Astrocyte (in vitro differentiated cells and primary cell): ENCODE measurements around the gene SLC36A2. TPM values are rescaled to one million over a fixed set of nuclear protein-coding genes. Genes with fewer than 3 reads are reported as not detected.
"Not testable (repeated sequence)": the region's sequence is repeated elsewhere in the genome, so short reads cannot be mapped to it uniquely, and the experiment has no call there.

Experiments
- DNase-seq: peaks from one replicate; pipeline ENCODE4 v3.0.0-alpha.2; 2010; ENCODE audit warnings: low read depth
- FAIRE-seq: peaks from 2 replicates; lab custom pipeline; 2011; peaks lifted over from hg19 to GRCh38; lab: Jason Lieb, UNC
- H2AFZ ChIP-seq: 2 replicates; pipeline ENCODE4 v1.6.0; 2012; ENCODE audit warnings: low read depth, low read length, inconsistent platforms
- H3K27ac ChIP-seq: 2 replicates; pipeline ENCODE4 v1.5.1; 2011; ENCODE audit warnings: low read depth, low read length, inconsistent platforms
- H3K27me3 ChIP-seq: 2 replicates; pipeline ENCODE4 v1.6.0; 2011; ENCODE audit warnings: low read length, inconsistent platforms; ENCODE audit not compliant: insufficient read depth
- H3K36me3 ChIP-seq: 2 replicates; pipeline ENCODE4 v1.5.1; 2011; ENCODE audit warnings: low read length, inconsistent platforms; ENCODE audit not compliant: insufficient read depth
- H3K4me1 ChIP-seq: 2 replicates; pipeline ENCODE4 v1.5.1; 2011; ENCODE audit warnings: low read length, inconsistent platforms; ENCODE audit not compliant: insufficient read depth
- H3K4me2 ChIP-seq: 2 replicates; pipeline ENCODE4 v1.6.0; 2012; ENCODE audit warnings: low read length, inconsistent platforms
- H3K4me3 ChIP-seq: 2 replicates; pipeline ENCODE4 v1.5.1; 2011; ENCODE audit warnings: low read depth, mild to moderate bottlenecking, low read length, inconsistent platforms; ENCODE audit not compliant: insufficient read depth
- H3K79me2 ChIP-seq: 2 replicates; pipeline ENCODE4 v1.6.0; 2012; ENCODE audit warnings: mild to moderate bottlenecking, low read length, inconsistent platforms; ENCODE audit not compliant: insufficient read depth
- H3K9ac ChIP-seq: 2 replicates; pipeline ENCODE4 v1.6.0; 2012; ENCODE audit warnings: mild to moderate bottlenecking, low read length, inconsistent platforms
- H3K9me3 ChIP-seq: 2 replicates; pipeline ENCODE4 v1.5.1; 2012; ENCODE audit warnings: low read depth, mild to moderate bottlenecking, low read length, inconsistent platforms; ENCODE audit not compliant: insufficient read depth
- H4K20me1 ChIP-seq: 2 replicates; pipeline ENCODE4 v1.6.0; 2012; ENCODE audit warnings: low read length, inconsistent platforms; ENCODE audit not compliant: insufficient read depth
- H3K27ac Mint-ChIP-seq: one replicate; pipeline ENCODE4 v1.8.0; 2021; ENCODE audit warnings: mild to moderate bottlenecking, mixed read lengths; ENCODE audit not compliant: unreplicated experiment
- H3K27me3 Mint-ChIP-seq: one replicate; pipeline ENCODE4 v1.8.0; 2021; ENCODE audit warnings: low read depth, mixed read lengths; ENCODE audit not compliant: unreplicated experiment
- H3K36me3 Mint-ChIP-seq: one replicate; pipeline ENCODE4 v1.8.0; 2021; ENCODE audit warnings: low read depth, mixed read lengths; ENCODE audit not compliant: unreplicated experiment
- H3K4me1 Mint-ChIP-seq: one replicate; pipeline ENCODE4 v1.8.0; 2021; ENCODE audit warnings: low read depth, mixed read lengths; ENCODE audit not compliant: unreplicated experiment
- H3K4me3 Mint-ChIP-seq: one replicate; pipeline ENCODE4 v1.8.0; 2021; ENCODE audit warnings: mild to moderate bottlenecking, moderate library complexity, mixed read lengths; ENCODE audit not compliant: unreplicated experiment
- H3K9me3 Mint-ChIP-seq: one replicate; pipeline ENCODE4 v1.8.0; 2021; ENCODE audit warnings: mild to moderate bottlenecking, mixed read lengths; ENCODE audit not compliant: unreplicated experiment
- CTCF ChIP-seq: IDR thresholded peaks from 2 replicates; pipeline ENCODE4 v1.5.1; 2011; ENCODE audit warnings: low read depth, mild to moderate bottlenecking, inconsistent platforms, low read length, moderate library complexity; ENCODE audit not compliant: insufficient read depth
- EZH2 ChIP-seq: IDR thresholded peaks from 2 replicates; pipeline ENCODE4 v1.6.1; 2012; ENCODE audit warnings: mild to moderate bottlenecking, low read length, inconsistent platforms; ENCODE audit not compliant: insufficient read depth
- total RNA-seq: library from RNA; stranded (reverse); gene quantifications from 2 replicates; pipeline ENCODE4 v1.2.1, GENCODE V29; 2021

SLC36A2 gene
- total RNA-seq, 1 donor from 2014 or later: not detected

- Histone ChIP-seq H3K9me3 (no peaks in the 10 kb centered on the region), H3K4me3 (no peak overlapping the region)
Measured at GRCh38 chr5:151378616-151379015, 31.3 kb upstream of the SLC36A2 start.

GRCh38 chr5:151374539-151374938 lies 27.2 kb upstream of the SLC36A2 start:
- H3K27me3 ChIP-seq: no peaks in the 10 kb centered on the region
- no peak for DNase-seq
- H3K9me3 ChIP-seq: no peaks in the 10 kb centered on the region
- Mint-ChIP-seq H3K27ac (no peak overlapping the region), H3K4me1 (no peaks in the 10 kb centered on the region), H3K4me3 (no peak overlapping the region), H3K27me3 (no peaks in the 10 kb centered on the region), H3K36me3 (no peaks in the 10 kb centered on the region), H3K9me3 (peaks cover 2% of the 10 kb centered on the region)
- no peaks in the 10 kb centered on the region for H3K36me3 ChIP-seq
- no peak overlapping the region for H2AFZ ChIP-seq
- H3K4me3 ChIP-seq: no peak overlapping the region
- H4K20me1 ChIP-seq: no peaks in the 10 kb centered on the region
- H3K4me2 ChIP-seq: no peak overlapping the region
- no peak for FAIRE-seq
- H3K79me2 ChIP-seq: no peaks in the 10 kb centered on the region
- H3K9ac ChIP-seq: no peak overlapping the region
- TF ChIP-seq CTCF: no peak
- TF ChIP-seq EZH2: no peak
- H3K27ac ChIP-seq: no peak overlapping the region
- H3K4me1 ChIP-seq: no peaks in the 10 kb centered on the region

More at GRCh38 chr5:151378616-151379015, 31.3 kb upstream of the SLC36A2 start:
- no peak for FAIRE-seq
- no peaks in the 10 kb centered on the region for H3K36me3 ChIP-seq
- no peaks in the 10 kb centered on the region for H3K4me1 ChIP-seq
- Mint-ChIP-seq H3K4me3 (no peak overlapping the region), H3K27ac (no peak overlapping the region), H3K9me3 (peaks cover 8% of the 10 kb centered on the region), H3K4me1 (no peaks in the 10 kb centered on the region), H3K27me3 (no peaks in the 10 kb centered on the region), H3K36me3 (no peaks in the 10 kb centered on the region)
- no peaks in the 10 kb centered on the region for H4K20me1 ChIP-seq
- no peaks in the 10 kb centered on the region for H3K27me3 ChIP-seq
- H3K9ac ChIP-seq: no peak overlapping the region
- H3K4me2 ChIP-seq: no peak overlapping the region
- no peak overlapping the region for H2AFZ ChIP-seq
- DNase-seq: no peak
- TF ChIP-seq EZH2 (no peak), CTCF (no peak)
- no peaks in the 10 kb centered on the region for H3K79me2 ChIP-seq
- no peak overlapping the region for H3K27ac ChIP-seq

GRCh38 chr5:151367038-151367437 lies 19.7 kb upstream of the SLC36A2 start:
- H3K36me3 ChIP-seq, FAIRE-seq, DNase-seq, H3K79me2 ChIP-seq, H3K27me3 Mint-ChIP-seq, H3K36me3 Mint-ChIP-seq, H3K9me3 ChIP-seq, H3K27me3 ChIP-seq, H3K27ac ChIP-seq, H3K9ac ChIP-seq, H3K4me1 ChIP-seq, H2AFZ ChIP-seq, H3K27ac Mint-ChIP-seq, H3K4me1 Mint-ChIP-seq, H4K20me1 ChIP-seq, H3K4me3 ChIP-seq, H3K4me2 ChIP-seq, H3K4me3 Mint-ChIP-seq: not testable (repeated sequence)
- peaks cover 20% of the 10 kb centered on the region for H3K9me3 Mint-ChIP-seq
